AG09319 (cell line): ENCODE measurements around the gene NR1D2.

Experiments
- DNase-seq: peaks from one replicate; pipeline ENCODE4 v3.0.0-alpha.2; 2010; ENCODE audit warnings: low read depth; ENCODE audit errors: extremely low read depth
- TF ChIP-seq, protein P1 (sequence below): IDR thresholded peaks from 2 replicates; pipeline ENCODE4 v1.5.1; 2011; ENCODE audit warnings: low read depth, mild to moderate bottlenecking, inconsistent platforms, low read length, moderate library complexity

NR1D2 gene

GRCh38 chr3:23953523-23953922 is 8.4 kb downstream of the NR1D2 start:
- no peak for DNase-seq
- TF ChIP-seq, protein P1, sequence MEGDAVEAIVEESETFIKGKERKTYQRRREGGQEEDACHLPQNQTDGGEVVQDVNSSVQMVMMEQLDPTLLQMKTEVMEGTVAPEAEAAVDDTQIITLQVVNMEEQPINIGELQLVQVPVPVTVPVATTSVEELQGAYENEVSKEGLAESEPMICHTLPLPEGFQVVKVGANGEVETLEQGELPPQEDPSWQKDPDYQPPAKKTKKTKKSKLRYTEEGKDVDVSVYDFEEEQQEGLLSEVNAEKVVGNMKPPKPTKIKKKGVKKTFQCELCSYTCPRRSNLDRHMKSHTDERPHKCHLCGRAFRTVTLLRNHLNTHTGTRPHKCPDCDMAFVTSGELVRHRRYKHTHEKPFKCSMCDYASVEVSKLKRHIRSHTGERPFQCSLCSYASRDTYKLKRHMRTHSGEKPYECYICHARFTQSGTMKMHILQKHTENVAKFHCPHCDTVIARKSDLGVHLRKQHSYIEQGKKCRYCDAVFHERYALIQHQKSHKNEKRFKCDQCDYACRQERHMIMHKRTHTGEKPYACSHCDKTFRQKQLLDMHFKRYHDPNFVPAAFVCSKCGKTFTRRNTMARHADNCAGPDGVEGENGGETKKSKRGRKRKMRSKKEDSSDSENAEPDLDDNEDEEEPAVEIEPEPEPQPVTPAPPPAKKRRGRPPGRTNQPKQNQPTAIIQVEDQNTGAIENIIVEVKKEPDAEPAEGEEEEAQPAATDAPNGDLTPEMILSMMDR = no peak

DNA sequence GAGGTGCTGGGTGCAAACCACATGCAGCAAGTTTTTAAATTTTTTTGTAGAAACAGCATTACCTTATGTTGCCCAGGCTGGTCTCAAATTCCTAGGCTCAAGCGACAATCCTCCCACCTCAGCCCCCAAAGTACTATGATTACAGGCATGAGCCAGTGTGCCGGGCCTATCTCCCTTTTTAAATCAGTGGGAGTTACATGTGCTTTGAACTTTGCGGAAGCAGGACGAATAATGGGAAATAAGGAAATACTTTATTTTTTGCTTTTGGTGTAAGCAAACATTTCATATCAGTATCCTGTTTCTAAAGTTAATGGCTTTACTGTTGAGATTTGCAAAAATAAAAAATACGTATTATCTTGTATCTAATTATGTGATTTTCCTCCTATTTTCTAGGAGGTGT is 9.1 kb downstream of the NR1D2 start:
- TF ChIP-seq, protein P1 = no peak
- DNase-seq = no peak

DNA sequence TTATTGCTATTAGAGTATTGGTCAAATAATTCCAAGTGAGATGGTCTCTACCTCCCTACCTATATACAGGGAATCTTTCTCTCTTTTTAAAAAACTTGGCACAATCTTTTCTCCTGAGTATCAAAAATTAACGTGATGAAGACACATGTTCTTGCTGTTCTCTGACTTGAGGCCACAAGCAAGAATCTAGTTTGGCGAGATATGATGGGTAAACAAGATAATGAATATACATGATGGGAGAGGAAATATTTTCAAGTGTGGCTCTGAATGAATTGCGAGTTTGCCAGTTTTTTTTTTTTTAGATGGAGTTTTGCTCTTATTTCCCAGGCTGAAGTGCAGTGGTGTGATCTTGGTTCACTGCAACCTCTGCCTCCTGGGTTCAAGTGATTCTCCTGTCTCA is 11.6 kb downstream of the NR1D2 start:
- TF ChIP-seq, protein P1 = no peak
- no peak for DNase-seq

DNA sequence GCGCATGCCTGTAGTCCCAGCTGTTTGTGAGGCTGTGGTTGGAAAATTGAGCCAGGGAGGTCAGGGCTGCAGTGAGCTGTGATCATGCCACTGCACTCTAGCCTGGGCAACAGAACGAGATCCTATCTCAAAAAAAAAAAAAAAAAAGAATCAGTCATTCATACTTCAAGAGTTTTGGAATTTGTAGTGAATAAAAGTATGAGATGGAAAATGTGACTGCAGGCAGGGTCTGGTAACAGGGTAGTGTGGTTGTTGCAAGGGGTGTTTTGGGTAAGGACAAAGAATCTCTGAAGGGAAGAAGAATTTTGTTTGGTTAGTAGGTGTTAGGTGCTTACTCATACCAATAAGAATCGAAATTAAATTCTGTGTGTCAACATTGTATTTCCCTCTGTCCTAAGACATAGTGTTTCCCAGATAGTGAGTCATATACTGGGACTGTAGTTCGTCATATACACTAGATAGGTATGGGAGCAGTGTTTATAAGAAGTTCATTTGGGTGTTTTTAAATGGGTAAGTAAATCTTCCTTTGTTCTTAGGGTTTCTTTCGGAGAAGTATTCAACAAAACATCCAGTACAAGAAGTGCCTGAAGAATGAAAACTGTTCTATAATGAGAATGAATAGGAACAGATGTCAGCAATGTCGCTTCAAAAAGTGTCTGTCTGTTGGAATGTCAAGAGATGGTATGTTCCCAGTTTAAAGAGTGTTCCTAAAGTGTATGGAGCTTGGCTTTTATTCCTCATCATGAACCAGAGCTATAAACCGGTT is 14.2 kb downstream of the NR1D2 start:
- DNase-seq = peak; percentile 27
- TF ChIP-seq, protein P1 = no peak

DNA sequence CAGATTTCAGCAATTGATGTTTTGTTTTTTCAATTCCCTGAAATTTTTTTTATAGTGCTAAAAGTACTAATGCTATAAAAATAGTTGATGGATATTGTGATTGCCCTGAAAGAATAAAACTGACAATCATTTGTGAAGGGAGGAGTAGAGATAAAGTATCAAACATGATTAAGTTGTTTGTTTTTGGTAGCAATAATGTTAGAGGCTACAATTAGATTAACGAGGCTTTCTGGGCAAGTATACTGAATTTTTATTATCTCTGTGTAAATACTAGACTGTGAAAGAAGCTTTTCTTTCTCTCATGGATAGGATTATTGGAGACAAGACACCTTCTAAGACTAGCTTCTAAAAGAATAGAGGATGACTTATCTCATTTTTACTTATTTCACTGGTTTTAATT is 15.6 kb downstream of the NR1D2 start:
- TF ChIP-seq, protein P1 = no peak
- DNase-seq = no peak

GRCh38 chr3:23961066-23961465 is 16.0 kb downstream of the NR1D2 start:
- DNase-seq = no peak
- TF ChIP-seq, protein P1 = no peak

DNA sequence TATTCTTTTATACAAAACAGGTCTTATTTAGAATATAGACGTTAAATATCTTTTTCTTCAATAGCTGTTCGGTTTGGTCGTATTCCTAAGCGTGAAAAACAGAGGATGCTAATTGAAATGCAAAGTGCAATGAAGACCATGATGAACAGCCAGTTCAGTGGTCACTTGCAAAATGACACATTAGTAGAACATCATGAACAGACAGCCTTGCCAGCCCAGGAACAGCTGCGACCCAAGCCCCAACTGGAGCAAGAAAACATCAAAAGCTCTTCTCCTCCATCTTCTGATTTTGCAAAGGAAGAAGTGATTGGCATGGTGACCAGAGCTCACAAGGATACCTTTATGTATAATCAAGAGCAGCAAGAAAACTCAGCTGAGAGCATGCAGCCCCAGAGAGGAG is 16.8 kb downstream of the NR1D2 start:
- no peak for DNase-seq
- TF ChIP-seq, protein P1 = no peak
